ENCODE results near the gene ZNF862.

Gene ZNF862

DNA sequence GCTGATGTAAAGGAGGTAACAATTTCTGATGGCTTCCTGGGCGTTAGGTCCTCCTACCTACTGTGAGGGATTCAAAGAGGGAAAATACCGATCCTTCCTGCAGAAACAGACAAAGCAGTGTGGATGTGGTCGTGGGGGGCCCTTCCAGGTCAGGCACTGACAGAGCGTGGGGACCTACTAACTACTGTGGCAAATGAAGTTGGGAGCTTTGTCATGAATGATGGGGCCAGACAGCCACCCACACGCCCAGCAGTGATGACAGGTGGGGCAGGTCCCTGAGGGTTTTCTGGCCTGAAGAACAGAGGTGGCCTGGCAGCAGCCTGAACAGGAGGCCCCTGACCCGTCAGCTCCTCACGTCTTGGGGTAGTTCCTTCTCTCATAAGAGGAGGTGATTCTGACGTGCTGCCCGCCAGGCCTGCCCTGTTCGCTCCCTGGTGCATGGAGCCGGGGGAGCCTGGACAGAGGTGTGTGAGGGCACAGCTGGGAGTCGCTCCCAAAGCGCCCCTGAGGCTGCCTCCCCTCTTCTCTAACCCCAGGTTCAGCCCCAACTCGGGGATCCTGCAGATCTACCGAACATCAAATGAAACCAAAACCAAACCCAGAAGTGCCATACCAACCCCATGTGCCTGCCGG, 39.8 kb downstream of the ZNF862 start:
- Histone ChIP-seq H3K9me2 (replicated peaks; ENCODE audit: low read depth, low read length) (no peaks in the 10 kb centered on the region), H3F3A (ENCODE audit: low read depth) (no peaks in the 10 kb centered on the region), H3K4me3 (ENCODE audit: low read length, poor library complexity, severe bottlenecking) (no peak overlapping the region), H4K20me1 (ENCODE audit: insufficient read depth, low read length, poor library complexity, severe bottlenecking) (peaks cover 2% of the 10 kb centered on the region), H3K36me3 (ENCODE audit: insufficient read depth, low read length) (no peaks in the 10 kb centered on the region), H3K4me2 (ENCODE audit: low read depth, low read length, poor library complexity, severe bottlenecking) (no peak overlapping the region), H2AFZ (ENCODE audit: low read length) (no peak overlapping the region), H3K9ac (ENCODE audit: low read depth, low read length, poor library complexity, severe bottlenecking) (no peak overlapping the region), H3K79me2 (ENCODE audit: insufficient read depth, low read length) (peaks cover 17% of the 10 kb centered on the region; the same call in 1 of the 2 replicates), H3K9me3 (ENCODE audit: insufficient read depth, low read depth, low read length) (no peaks in the 10 kb centered on the region), H3K27me3 (ENCODE audit: insufficient read depth, low read length, poor library complexity, severe bottlenecking) (no peaks in the 10 kb centered on the region), H3K4me1 (ENCODE audit: insufficient read depth, low read length, poor library complexity, severe bottlenecking) (peaks cover 25% of the 10 kb centered on the region)
- no peak for TF ChIP-seq EZH2phosphoT487 (IDR thresholded peaks at IDR 0.05; ENCODE audit: borderline replicate concordance)
- TF ChIP-seq, protein P1, sequence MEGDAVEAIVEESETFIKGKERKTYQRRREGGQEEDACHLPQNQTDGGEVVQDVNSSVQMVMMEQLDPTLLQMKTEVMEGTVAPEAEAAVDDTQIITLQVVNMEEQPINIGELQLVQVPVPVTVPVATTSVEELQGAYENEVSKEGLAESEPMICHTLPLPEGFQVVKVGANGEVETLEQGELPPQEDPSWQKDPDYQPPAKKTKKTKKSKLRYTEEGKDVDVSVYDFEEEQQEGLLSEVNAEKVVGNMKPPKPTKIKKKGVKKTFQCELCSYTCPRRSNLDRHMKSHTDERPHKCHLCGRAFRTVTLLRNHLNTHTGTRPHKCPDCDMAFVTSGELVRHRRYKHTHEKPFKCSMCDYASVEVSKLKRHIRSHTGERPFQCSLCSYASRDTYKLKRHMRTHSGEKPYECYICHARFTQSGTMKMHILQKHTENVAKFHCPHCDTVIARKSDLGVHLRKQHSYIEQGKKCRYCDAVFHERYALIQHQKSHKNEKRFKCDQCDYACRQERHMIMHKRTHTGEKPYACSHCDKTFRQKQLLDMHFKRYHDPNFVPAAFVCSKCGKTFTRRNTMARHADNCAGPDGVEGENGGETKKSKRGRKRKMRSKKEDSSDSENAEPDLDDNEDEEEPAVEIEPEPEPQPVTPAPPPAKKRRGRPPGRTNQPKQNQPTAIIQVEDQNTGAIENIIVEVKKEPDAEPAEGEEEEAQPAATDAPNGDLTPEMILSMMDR (conservative IDR thresholded peaks at IDR 0.05; ENCODE audit: low read length) = no peak

GRCh38 chr7:149878523-149878921, 40.3 kb downstream of the ZNF862 start:
- TF ChIP-seq EZH2phosphoT487 (IDR thresholded peaks at IDR 0.05; ENCODE audit: borderline replicate concordance) = no peak
- TF ChIP-seq, protein P1 (conservative IDR thresholded peaks at IDR 0.05; ENCODE audit: low read length) = no peak
- H3K4me3 ChIP-seq (ENCODE audit: low read length, poor library complexity, severe bottlenecking) = no peak overlapping the region
- H4K20me1 ChIP-seq (ENCODE audit: insufficient read depth, low read length, poor library complexity, severe bottlenecking) = peaks cover 2% of the 10 kb centered on the region
- H3K9ac ChIP-seq (ENCODE audit: low read depth, low read length, poor library complexity, severe bottlenecking) = no peak overlapping the region
- no peak overlapping the region for H2AFZ ChIP-seq (ENCODE audit: low read length)
- peaks cover 17% of the 10 kb centered on the region; the same call in 1 of the 2 replicates for H3K79me2 ChIP-seq (ENCODE audit: insufficient read depth, low read length)
- no peaks in the 10 kb centered on the region for H3K9me3 ChIP-seq (ENCODE audit: insufficient read depth, low read depth, low read length)
- no peaks in the 10 kb centered on the region for H3K27me3 ChIP-seq (ENCODE audit: insufficient read depth, low read length, poor library complexity, severe bottlenecking)
- peaks cover 23% of the 10 kb centered on the region for H3K4me1 ChIP-seq (ENCODE audit: insufficient read depth, low read length, poor library complexity, severe bottlenecking)
- no peaks in the 10 kb centered on the region for H3F3A ChIP-seq (ENCODE audit: low read depth)
- H3K36me3 ChIP-seq (ENCODE audit: insufficient read depth, low read length) = no peaks in the 10 kb centered on the region
- H3K9me2 ChIP-seq (replicated peaks; ENCODE audit: low read depth, low read length) = no peaks in the 10 kb centered on the region
- no peak overlapping the region for H3K4me2 ChIP-seq (ENCODE audit: low read depth, low read length, poor library complexity, severe bottlenecking)

DNA sequence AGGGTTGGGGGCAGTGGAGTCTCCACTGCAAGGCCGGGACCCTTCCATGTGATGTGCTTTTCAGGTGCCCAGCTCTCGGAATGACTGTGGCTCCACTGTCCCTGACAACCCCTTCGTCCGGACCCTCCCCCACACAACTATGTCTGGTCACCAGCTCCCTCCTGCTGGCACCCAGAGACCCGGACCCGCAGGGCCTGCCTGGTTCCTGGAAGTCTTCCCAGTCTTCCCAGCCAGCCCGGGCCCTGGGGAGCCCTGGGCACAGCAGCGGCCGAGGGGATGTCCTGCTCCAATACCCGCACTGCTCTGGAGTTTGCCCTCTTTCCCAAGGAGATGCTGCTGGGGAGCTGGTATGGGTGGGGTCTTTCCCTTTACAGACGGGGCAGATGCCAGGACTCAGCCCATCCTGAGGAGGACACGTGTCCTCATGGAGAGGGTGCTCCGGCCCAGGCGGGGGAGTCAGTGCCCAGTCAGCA, 41.1 kb downstream of the ZNF862 start:
- Histone ChIP-seq H3K9me2 (replicated peaks; ENCODE audit: low read depth, low read length) (no peaks in the 10 kb centered on the region), H3K9ac (ENCODE audit: low read depth, low read length, poor library complexity, severe bottlenecking) (no peak overlapping the region), H4K20me1 (ENCODE audit: insufficient read depth, low read length, poor library complexity, severe bottlenecking) (peaks cover 2% of the 10 kb centered on the region), H3K36me3 (ENCODE audit: insufficient read depth, low read length) (no peaks in the 10 kb centered on the region), H2AFZ (ENCODE audit: low read length) (no peak overlapping the region), H3K9me3 (ENCODE audit: insufficient read depth, low read depth, low read length) (no peaks in the 10 kb centered on the region), H3K79me2 (ENCODE audit: insufficient read depth, low read length) (peaks cover 14% of the 10 kb centered on the region; the same call in 1 of the 2 replicates), H3F3A (ENCODE audit: low read depth) (no peaks in the 10 kb centered on the region), H3K4me1 (ENCODE audit: insufficient read depth, low read length, poor library complexity, severe bottlenecking) (peaks cover 18% of the 10 kb centered on the region), H3K4me2 (ENCODE audit: low read depth, low read length, poor library complexity, severe bottlenecking) (no peak overlapping the region), H3K4me3 (ENCODE audit: low read length, poor library complexity, severe bottlenecking) (no peak overlapping the region), H3K27me3 (ENCODE audit: insufficient read depth, low read length, poor library complexity, severe bottlenecking) (no peaks in the 10 kb centered on the region)
- TF ChIP-seq, protein P1 (conservative IDR thresholded peaks at IDR 0.05; ENCODE audit: low read length) = no peak
- TF ChIP-seq EZH2phosphoT487 (IDR thresholded peaks at IDR 0.05; ENCODE audit: borderline replicate concordance) = no peak
